Left ventricle myocardium inferior (tissue), 1 donor: ENCODE data around the gene GOLT1A. TPM values are rescaled to one million over a fixed set of nuclear protein-coding genes. Genes with fewer than 3 reads are reported as not detected.
"Not testable (repeated sequence)": the region's sequence is repeated elsewhere in the genome, so short reads cannot be mapped to it uniquely, and the experiment has no call there.

Source experiments
- DNase-seq: peaks from one replicate; pipeline ENCODE4 v3.0.0-alpha.2; 2020
- H3K27ac ChIP-seq: fragments of 200-600 bp; replicated peaks from 2 replicates; pipeline ENCODE4 v1.8.0; 2021
- H3K27me3 ChIP-seq: fragments of 200-600 bp; 2 replicates; pipeline ENCODE4 v1.8.0; 2021; ENCODE audit warnings: low read depth
- H3K36me3 ChIP-seq: fragments of 200-600 bp; 2 replicates; pipeline ENCODE4 v1.8.0; 2021
- H3K4me1 ChIP-seq: fragments of 200-600 bp; 2 replicates; pipeline ENCODE4 v1.8.0; 2021
- H3K4me3 ChIP-seq: fragments of 200-600 bp; 2 replicates; pipeline ENCODE4 v1.8.0; 2021; ENCODE audit warnings: mild to moderate bottlenecking, moderate library complexity
- H3K9me3 ChIP-seq: fragments of 200-600 bp; replicated peaks from 2 replicates; pipeline ENCODE4 v1.8.0; 2021
- intact Hi-C: fragments of 100-400 bp; cut with micrococcal nuclease; formaldehyde crosslinking; loops from one replicate; pipeline ENCODE4 v1.11.0; 2022
- total RNA-seq: library from RNA; stranded (reverse); fragmentation: NEBNext Ultra II Directional; extraction: Animal tissue kit (Norgen Biotek cat#: 25700); gene quantifications from one replicate; pipeline ENCODE4 v1.2.1, GENCODE V29; 2021
- TF ChIP-seq, protein P1 (sequence below): fragments of 200-600 bp; IDR thresholded peaks from 2 replicates; pipeline ENCODE4 v1.8.0; 2021; ENCODE audit warnings: antibody characterized with exemption, mild to moderate bottlenecking, borderline replicate concordance
- donor health status: DM: no; HTN: yes; CAD: no; lungs with severe emphysema.

GOLT1A gene
- total RNA-seq, 1 donor from 2014 or later, result not detected

DNA sequence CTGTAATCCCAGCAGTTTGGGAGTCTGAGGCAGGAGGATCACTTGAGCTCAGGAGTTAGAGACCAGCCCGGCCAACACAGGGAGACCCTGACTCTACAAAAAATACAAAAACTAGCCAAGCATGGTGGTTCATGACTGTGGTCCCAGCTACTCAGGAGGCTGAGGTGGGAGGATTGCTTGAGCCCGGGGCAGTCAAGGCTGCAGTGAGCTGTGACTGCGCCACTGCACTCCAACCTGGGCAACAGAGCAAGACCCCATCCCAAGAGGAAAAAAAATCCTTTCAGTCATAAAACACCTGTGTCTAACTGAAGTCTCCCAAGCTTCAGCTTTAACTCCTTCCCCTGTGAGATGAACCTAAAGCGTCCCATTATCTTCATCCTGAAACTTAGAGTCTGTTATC, 33.1 kb upstream of the GOLT1A start:
- TF ChIP-seq, protein P1, sequence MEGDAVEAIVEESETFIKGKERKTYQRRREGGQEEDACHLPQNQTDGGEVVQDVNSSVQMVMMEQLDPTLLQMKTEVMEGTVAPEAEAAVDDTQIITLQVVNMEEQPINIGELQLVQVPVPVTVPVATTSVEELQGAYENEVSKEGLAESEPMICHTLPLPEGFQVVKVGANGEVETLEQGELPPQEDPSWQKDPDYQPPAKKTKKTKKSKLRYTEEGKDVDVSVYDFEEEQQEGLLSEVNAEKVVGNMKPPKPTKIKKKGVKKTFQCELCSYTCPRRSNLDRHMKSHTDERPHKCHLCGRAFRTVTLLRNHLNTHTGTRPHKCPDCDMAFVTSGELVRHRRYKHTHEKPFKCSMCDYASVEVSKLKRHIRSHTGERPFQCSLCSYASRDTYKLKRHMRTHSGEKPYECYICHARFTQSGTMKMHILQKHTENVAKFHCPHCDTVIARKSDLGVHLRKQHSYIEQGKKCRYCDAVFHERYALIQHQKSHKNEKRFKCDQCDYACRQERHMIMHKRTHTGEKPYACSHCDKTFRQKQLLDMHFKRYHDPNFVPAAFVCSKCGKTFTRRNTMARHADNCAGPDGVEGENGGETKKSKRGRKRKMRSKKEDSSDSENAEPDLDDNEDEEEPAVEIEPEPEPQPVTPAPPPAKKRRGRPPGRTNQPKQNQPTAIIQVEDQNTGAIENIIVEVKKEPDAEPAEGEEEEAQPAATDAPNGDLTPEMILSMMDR, result no peak
- Histone ChIP-seq H3K4me3 (no peak overlapping the region), H3K36me3 (peaks cover 23% of the 10 kb centered on the region), H3K27ac (no peak overlapping the region), H3K9me3 (no peaks in the 10 kb centered on the region), H3K27me3 (no peaks in the 10 kb centered on the region), H3K4me1 (peaks cover 6% of the 10 kb centered on the region)
- intact Hi-C loops, result no loop called here
- DNase-seq, result no peak

- no peak overlapping the region for H3K27ac ChIP-seq
- no peak for DNase-seq
- H3K9me3 ChIP-seq, result no peaks in the 10 kb centered on the region
- intact Hi-C loops, result no loop called here
- TF ChIP-seq, protein P1, result no peak
- no peaks in the 10 kb centered on the region for H3K27me3 ChIP-seq
- peaks cover 35% of the 10 kb centered on the region for H3K36me3 ChIP-seq
- no peak overlapping the region for H3K4me3 ChIP-seq
- no peaks in the 10 kb centered on the region for H3K4me1 ChIP-seq
These were observed 29.1 kb upstream of the GOLT1A start for GRCh38 chr1:204242920-204243319.

GRCh38 chr1:204241914-204242313, 28.1 kb upstream of the GOLT1A start:
- Histone ChIP-seq H3K4me3 (no peak overlapping the region), H3K27me3 (no peaks in the 10 kb centered on the region), H3K27ac (no peak overlapping the region), H3K9me3 (no peaks in the 10 kb centered on the region), H3K4me1 (no peaks in the 10 kb centered on the region), H3K36me3 (peaks cover 35% of the 10 kb centered on the region)
- TF ChIP-seq, protein P1, result no peak
- DNase-seq, result no peak
- intact Hi-C loops, result no loop called here

- intact Hi-C loops, result no loop called here
- H3K36me3 ChIP-seq, result peaks cover 32% of the 10 kb centered on the region
- TF ChIP-seq, protein P1, result no peak
These were observed 27.3 kb upstream of the GOLT1A start for GRCh38 chr1:204241050-204241449.

DNA sequence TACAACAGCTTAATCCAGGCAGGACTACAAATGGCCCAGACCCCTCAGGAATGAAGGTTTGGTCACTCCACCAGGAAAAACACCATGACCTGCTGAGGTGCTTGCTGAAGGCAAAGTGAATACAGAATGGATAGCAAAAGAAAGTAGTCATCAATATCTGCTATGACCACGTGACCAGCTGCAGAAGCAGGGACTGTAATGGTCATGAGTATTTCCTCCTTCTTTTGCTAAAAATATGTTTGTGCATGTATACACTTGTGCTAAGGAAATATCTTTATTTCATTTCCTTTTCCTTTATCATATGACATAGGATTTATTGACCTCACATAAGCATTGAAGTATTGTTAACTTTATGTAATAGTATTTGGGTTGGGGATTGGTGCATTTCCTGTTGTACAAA, 26.4 kb upstream of the GOLT1A start:
- intact Hi-C loops, result no loop called here
- peaks cover 26% of the 10 kb centered on the region for H3K36me3 ChIP-seq

More at GRCh38 chr1:204241050-204241449, 27.3 kb upstream of the GOLT1A start:
- Histone ChIP-seq H3K27me3 (no peaks in the 10 kb centered on the region), H3K27ac (no peak overlapping the region), H3K4me3 (no peak overlapping the region), H3K9me3 (no peaks in the 10 kb centered on the region), H3K4me1 (no peaks in the 10 kb centered on the region)
- DNase-seq, result no peak

GRCh38 chr1:204239401-204239800, 25.6 kb upstream of the GOLT1A start:
- H3K27me3 ChIP-seq, H3K4me1 ChIP-seq, DNase-seq, intact Hi-C loops, H3K9me3 ChIP-seq, H3K27ac ChIP-seq, H3K4me3 ChIP-seq: not testable (repeated sequence)
- H3K36me3 ChIP-seq, result peaks cover 23% of the 10 kb centered on the region

More for the DNA sequence above, 26.4 kb upstream of the GOLT1A start:
- DNase-seq, result no peak
- Histone ChIP-seq H3K27me3 (no peaks in the 10 kb centered on the region), H3K9me3 (no peaks in the 10 kb centered on the region), H3K4me1 (no peaks in the 10 kb centered on the region), H3K27ac (no peak overlapping the region), H3K4me3 (no peak overlapping the region)
- TF ChIP-seq, protein P1, result no peak

DNA sequence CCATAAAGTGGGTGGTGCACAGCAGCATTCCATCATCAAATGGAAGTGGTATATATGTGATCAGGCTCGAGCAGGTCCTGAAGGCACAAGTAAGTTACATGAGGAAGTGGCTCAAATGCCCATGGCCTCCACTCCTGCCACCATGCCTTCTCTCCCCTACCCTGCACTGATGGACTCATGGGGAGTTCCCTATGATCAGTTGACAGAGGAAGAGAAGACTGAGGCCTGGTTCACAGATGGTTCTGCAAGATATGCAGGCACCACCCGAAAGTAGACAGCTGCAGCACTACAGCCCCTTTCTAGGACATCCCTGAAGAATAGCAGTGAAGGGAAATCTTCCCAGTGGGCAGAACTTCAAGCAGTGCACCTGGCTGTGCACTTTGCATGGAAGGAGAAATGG, 24.7 kb upstream of the GOLT1A start:
- H3K4me1 ChIP-seq, DNase-seq, H3K27me3 ChIP-seq, H3K27ac ChIP-seq, H3K9me3 ChIP-seq, intact Hi-C loops, H3K4me3 ChIP-seq: not testable (repeated sequence)
- peaks cover 32% of the 10 kb centered on the region for H3K36me3 ChIP-seq

GRCh38 chr1:204237515-204237914, 23.7 kb upstream of the GOLT1A start:
- H3K4me1 ChIP-seq, intact Hi-C loops, H3K27ac ChIP-seq, H3K9me3 ChIP-seq, H3K4me3 ChIP-seq, DNase-seq, H3K27me3 ChIP-seq: not testable (repeated sequence)
- H3K36me3 ChIP-seq, result peaks cover 40% of the 10 kb centered on the region
